Osteoblast (primary cell): ENCODE data around the gene CNIH2. TPM values are rescaled to one million over a fixed set of nuclear protein-coding genes. Genes with fewer than 3 reads are reported as not detected.

Experiments used
- DNase-seq: peaks from one replicate; pipeline ENCODE4 v3.0.0; 2011; ENCODE audit warnings: low spot score, mixed read lengths; ENCODE audit not compliant: insufficient read length; ENCODE audit errors: missing footprints
- H2AFZ ChIP-seq: 2 replicates; pipeline ENCODE4 v1.6.0; 2011; ENCODE audit warnings: mild to moderate bottlenecking, low read length
- H3K27ac ChIP-seq: 2 replicates; pipeline ENCODE4 v1.5.1; 2011; ENCODE audit warnings: mild to moderate bottlenecking, low read depth, low read length, moderate library complexity
- H3K27me3 ChIP-seq: 2 replicates; pipeline ENCODE4 v1.6.0; 2012; ENCODE audit warnings: mild to moderate bottlenecking, control low read depth, inconsistent platforms, low read length, moderate library complexity; ENCODE audit not compliant: insufficient read depth
- H3K36me3 ChIP-seq: 2 replicates; pipeline ENCODE4 v1.5.1; 2011; ENCODE audit warnings: mild to moderate bottlenecking, low read length, control low read depth, moderate library complexity; ENCODE audit not compliant: insufficient read depth
- H3K4me1 ChIP-seq: 2 replicates; pipeline ENCODE4 v1.5.1; 2011; ENCODE audit warnings: mild to moderate bottlenecking, low read length, control low read depth, moderate library complexity; ENCODE audit not compliant: insufficient read depth
- H3K4me2 ChIP-seq: 2 replicates; pipeline ENCODE4 v1.6.0; 2011; ENCODE audit warnings: mild to moderate bottlenecking, low read length; ENCODE audit not compliant: insufficient read depth
- H3K4me3 ChIP-seq: fragments of 200-600 bp; sonication (generic); 3 replicates; pipeline ENCODE4 v1.5.1; 2012; ENCODE audit warnings: mild to moderate bottlenecking, low read length, inconsistent platforms; ENCODE audit not compliant: insufficient read depth
- H3K79me2 ChIP-seq: 2 replicates; pipeline ENCODE4 v1.6.0; 2012; ENCODE audit warnings: mild to moderate bottlenecking, low read length, control low read depth, inconsistent platforms; ENCODE audit not compliant: insufficient read depth
- H3K9me3 ChIP-seq: 2 replicates; pipeline ENCODE4 v1.5.1; 2011; ENCODE audit warnings: low read depth, low read length, control low read depth
- H4K20me1 ChIP-seq: 2 replicates; pipeline ENCODE4 v1.6.0; 2012; ENCODE audit warnings: mild to moderate bottlenecking, low read length, control low read depth; ENCODE audit not compliant: insufficient read depth
- CTCF ChIP-seq: IDR thresholded peaks from 2 replicates; pipeline ENCODE4 v1.5.1; 2011; ENCODE audit warnings: mild to moderate bottlenecking, low read depth, low read length, moderate library complexity; ENCODE audit errors: extremely low read depth
- total RNA-seq: library from RNA; depleted of rRNA; stranded (reverse); fragments of >200 nt; gene quantifications from 2 replicates; pipeline ENCODE4 v1.2.3, GENCODE V29; 2012

Gene CNIH2
- total RNA-seq, 1 donor = not detected

GRCh38 chr11:66312549-66313320, 34.8 kb downstream of the CNIH2 start:
- peak overlapping the region; percentile 98 for H2AFZ ChIP-seq
- peak; percentile 99 for DNase-seq
- peaks cover 25% of the 10 kb centered on the region for H4K20me1 ChIP-seq
- peaks cover 33% of the 10 kb centered on the region for H3K79me2 ChIP-seq
- H3K27ac ChIP-seq = peak overlapping the region; percentile 94
- peak overlapping the region; percentile 98 for H3K4me2 ChIP-seq
- no peak for TF ChIP-seq CTCF
- no peaks in the 10 kb centered on the region for H3K27me3 ChIP-seq
- H3K4me3 ChIP-seq = peak overlapping the region; percentile 80
- H3K4me1 ChIP-seq = peaks cover 44% of the 10 kb centered on the region
- H3K36me3 ChIP-seq = no peaks in the 10 kb centered on the region
- no peaks in the 10 kb centered on the region for H3K9me3 ChIP-seq

GRCh38 chr11:66313321-66314185, 35.6 kb downstream of the CNIH2 start:
- Histone ChIP-seq H3K4me3 (peak overlapping the region; percentile 75), H3K27me3 (no peaks in the 10 kb centered on the region), H3K27ac (peak overlapping the region; percentile 94), H4K20me1 (peaks cover 25% of the 10 kb centered on the region), H3K4me2 (peak overlapping the region; percentile 96), H2AFZ (peak overlapping the region; percentile 56), H3K36me3 (no peaks in the 10 kb centered on the region), H3K79me2 (peaks cover 33% of the 10 kb centered on the region), H3K4me1 (peaks cover 53% of the 10 kb centered on the region), H3K9me3 (no peaks in the 10 kb centered on the region)
- peak; percentile 83 for DNase-seq
- peak; percentile 22 for TF ChIP-seq CTCF

GRCh38 chr11:66314186-66314501, 36.2 kb downstream of the CNIH2 start:
- peak overlapping the region; percentile 96 for H3K4me2 ChIP-seq
- peaks cover 33% of the 10 kb centered on the region for H3K79me2 ChIP-seq
- H2AFZ ChIP-seq = no peak overlapping the region
- no peaks in the 10 kb centered on the region for H3K9me3 ChIP-seq
- H3K27ac ChIP-seq = peak overlapping the region; percentile 94
- H3K36me3 ChIP-seq = no peaks in the 10 kb centered on the region
- TF ChIP-seq CTCF = no peak
- DNase-seq = peak; percentile 66
- H3K4me1 ChIP-seq = peaks cover 58% of the 10 kb centered on the region
- no peaks in the 10 kb centered on the region for H3K27me3 ChIP-seq
- peak overlapping the region; percentile 75 for H3K4me3 ChIP-seq
- peaks cover 25% of the 10 kb centered on the region for H4K20me1 ChIP-seq
